ENCODE results near the gene PCDHB8.

- TF ChIP-seq CTCF (IDR thresholded peaks at IDR 0.05) (no peak), POLR2A (IDR thresholded peaks at IDR 0.05) (no peak)
These were observed 27.2 kb upstream of the PCDHB8 start for GRCh38 chr5:141150224-141150992.

All from thyroid gland (tissue), 4 donors.